GM12878 (cell line): Measurements from ENCODE around the gene TTC38. TPM values are rescaled to one million over a fixed set of nuclear protein-coding genes. Genes with fewer than 3 reads are reported as not detected.

Experiments
- ATAC-seq: fragments of 200-7000 bp; cut with Tn5 transposase; 3 replicates; pipeline ENCODE4 v1.9.1; 2020; ENCODE audit warnings: mild to moderate bottlenecking, moderate library complexity
- BruUV-seq: library from RNA; stranded (reverse); fragments of 400-500 nt; replicated peaks from 2 replicates; lab custom pipeline; 2021; lab: Mats Ljungman, UMichigan
- CTCF ChIA-PET: fragments of 300-600 bp; sonication (Branson Sonifier 250); formaldehyde crosslinking; extraction: SDS; loops from one replicate; lab custom pipeline; 2021; ENCODE audit warnings: inconsistent platforms; lab: Yijun Ruan, JAX
- POLR2A ChIA-PET: fragments of 350-600 bp; formaldehyde crosslinking; extraction: SDS; loops from one replicate; lab custom pipeline; 2021; ENCODE audit warnings: inconsistent platforms; lab: Charles Lee
- RAD21 ChIA-PET: fragments of 300-600 bp; sonication (Branson Sonifier 250); formaldehyde crosslinking; loops from one replicate; lab custom pipeline; 2023; ENCODE audit warnings: antibody characterized with exemption; ENCODE audit not compliant: unreplicated experiment; lab: Charles Lee
- SMC1A ChIA-PET: fragments of 300-600 bp; sonication (Branson Sonifier 250); formaldehyde crosslinking; loops from one replicate; lab custom pipeline; 2023; ENCODE audit not compliant: unreplicated experiment, uncharacterized antibody; lab: Charles Lee
- DNase-seq: peaks from one replicate; pipeline ENCODE4 v3.0.0-alpha.2; 2011; ENCODE audit warnings: low read depth, low spot score
- FAIRE-seq: peaks from 3 replicates; lab custom pipeline; 2011; peaks lifted over from hg19 to GRCh38; lab: Jason Lieb, UNC
- H2AFZ ChIP-seq: 2 replicates; pipeline ENCODE4 v1.6.0; 2011; ENCODE audit warnings: low read depth, low read length, control low read depth; ENCODE audit not compliant: control insufficient read depth
- H3K27ac ChIP-seq: 2 replicates; pipeline ENCODE4 v1.5.1; 2011; ENCODE audit warnings: control low read depth; ENCODE audit not compliant: control insufficient read depth, insufficient read depth
- H3K27me3 ChIP-seq, 2 experiments: replicated peaks in 1 of 2; 2 replicates each; pipeline versions ENCODE4 v1.6.0 to v1.6.1; 2011; ENCODE audit warnings: low read length in 1 of 2; ENCODE audit not compliant: control insufficient read depth in 2 of 2, insufficient read depth in 2 of 2
- H3K36me3 ChIP-seq, 2 experiments: 2 replicates each; pipeline ENCODE4 v1.5.1; 2011; ENCODE audit warnings: low read length in 1 of 2; ENCODE audit not compliant: control insufficient read depth in 2 of 2, insufficient read depth in 2 of 2
- H3K4me1 ChIP-seq: 2 replicates; pipeline ENCODE4 v1.6.1; 2011; ENCODE audit warnings: mild to moderate bottlenecking, low read length, moderate library complexity, mixed read lengths; ENCODE audit not compliant: control insufficient read depth, insufficient read depth
- H3K4me2 ChIP-seq: 2 replicates; pipeline ENCODE4 v1.6.0; 2011; ENCODE audit warnings: control low read depth; ENCODE audit not compliant: control insufficient read depth, insufficient read depth
- H3K4me3 ChIP-seq: fragments of 200-600 bp; sonication (generic); 2 replicates; pipeline ENCODE4 v1.5.1; 2016
- H3K79me2 ChIP-seq: 2 replicates; pipeline ENCODE4 v1.6.0; 2011; ENCODE audit warnings: low read length; ENCODE audit not compliant: control insufficient read depth, insufficient read depth
- H3K9ac ChIP-seq: 2 replicates; pipeline ENCODE4 v1.8.0; 2011; ENCODE audit warnings: low read length, control low read depth, mixed read lengths; ENCODE audit not compliant: control insufficient read depth, insufficient read depth
- H3K9me3 ChIP-seq: replicated peaks from 3 replicates; pipeline ENCODE4 v1.5.1; 2011; ENCODE audit warnings: mild to moderate bottlenecking, low read length; ENCODE audit not compliant: control insufficient read depth, insufficient read depth
- H4K20me1 ChIP-seq: 2 replicates; pipeline ENCODE4 v1.6.0; 2011; ENCODE audit not compliant: control insufficient read depth, insufficient read depth
- FOXK2 ChIP-seq: fragments of 450-650 bp; IDR thresholded peaks from 2 replicates; pipeline ENCODE4 v1.6.1; 2017; ENCODE audit warnings: mild to moderate bottlenecking, moderate library complexity
- IKZF2 ChIP-seq, 2 experiments: fragments of 450-650 bp; IDR thresholded peaks; 2 replicates each; pipeline ENCODE4 v1.6.1; 2017; ENCODE audit warnings: mild to moderate bottlenecking in 2 of 2, moderate library complexity in 2 of 2
- NR2C1 ChIP-seq: fragments of 450-650 bp; IDR thresholded peaks from 2 replicates; pipeline ENCODE4 v1.6.1; 2017; ENCODE audit warnings: antibody characterized with exemption, mild to moderate bottlenecking, moderate library complexity
- WGBS: methylation state at CpG from one replicate; pipeline ENCODE4 v1.1.6; 2016; ENCODE audit warnings: low lambda C conversion rate; ENCODE audit not compliant: insufficient replicate concordance, insufficient coverage; ENCODE audit errors: missing lambda C conversion rate; 5-methylcytosine and 5-hydroxymethylcytosine counted together
- in situ Hi-C: fragments of 300-500 bp; cut with MboI; formaldehyde crosslinking; loops from 9 replicates; pipeline ENCODE4 v1.14.3; 2018; ENCODE audit warnings: mixed read lengths
- intact Hi-C: fragments of 100-400 bp; cut with micrococcal nuclease; formaldehyde crosslinking; loops from one replicate; pipeline ENCODE4 v1.14.2; 2022; ENCODE audit not compliant: unreplicated experiment
- polyA plus RNA-seq, 11 experiments: library from polyadenylated mRNA; depleted of rRNA in 4 of 11; unstranded in 6 of 11; stranded (reverse) in 5 of 11; fragments of >200 nt; fragmentation: Nextera tagmentation in 4 of 11; fragmentation: Illumina TruSeq in 1 of 11; extraction: Ambion mirVana in 4 of 11; extraction: Trizol in 1 of 11; gene quantifications; 1 replicate in 1 of 11; 2 replicates in 10 of 11; pipeline versions ENCODE4 v1.2.1 to v1.2.3, GENCODE V29; 2011 to 2016; ENCODE audit warnings: inconsistent platforms in 2 of 11, missing spikeins in 2 of 11, low read depth in 1 of 11
- total RNA-seq, 4 experiments: library from RNA; depleted of rRNA in 3 of 4; stranded (reverse); fragments of >200 nt in 3 of 4; fragmentation: Illumina TruSeq in 1 of 4; extraction: Trizol in 1 of 4; gene quantifications; 2 replicates each; pipeline versions ENCODE4 v1.2.1 to v1.2.3, GENCODE V29; 2013 to 2021

The TTC38 gene
- total and polyA plus RNA-seq, 10 of the 15 experiments (the other 5 are each of a cell fraction or from before 2014, with no cell fraction given) = 0.58 to 39.9 (median 13.0) TPM

DNA sequence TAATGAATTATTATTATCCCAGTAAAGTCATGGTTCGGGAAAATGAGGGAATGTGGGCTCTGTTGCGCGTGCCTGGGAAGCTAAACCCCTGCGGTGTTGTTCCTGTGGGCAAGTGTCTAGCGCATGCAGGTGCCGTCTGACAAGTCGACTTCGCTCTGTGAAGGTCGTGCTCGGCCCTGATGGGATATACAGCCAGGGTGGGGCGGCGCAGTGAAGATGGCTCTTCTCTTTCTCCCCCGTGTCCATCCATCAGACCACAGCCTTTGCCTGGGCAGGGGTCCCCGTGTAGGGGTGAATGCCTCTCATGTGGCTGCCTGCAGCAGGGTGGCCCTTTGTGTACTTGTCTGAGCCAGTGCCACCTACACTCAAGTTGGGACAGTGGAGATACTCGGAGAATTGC lies 54.9 kb downstream of the TTC38 start:
- H4K20me1 ChIP-seq = no peaks in the 10 kb centered on the region; the same call in 1 of the 2 replicates
- intact Hi-C loops (no loop called here), in situ Hi-C loops (no loop called here)
- CTCF ChIA-PET = no interaction called here
- H3K4me2 ChIP-seq = no peak overlapping the region
- POLR2A ChIA-PET = no interaction called here
- ATAC-seq = no peak
- no peaks in the 10 kb centered on the region for H3K4me1 ChIP-seq
- H2AFZ ChIP-seq = no peak overlapping the region
- no peaks in the 10 kb centered on the region for H3K9me3 ChIP-seq
- 95% methylated on average over 15 of the region's 15 CpGs for WGBS
- RAD21 ChIA-PET = no interaction called here
- no peak for TF ChIP-seq NR2C1
- SMC1A ChIA-PET = no interaction called here
- no peak for DNase-seq
- no peak overlapping the region for H3K9ac ChIP-seq
- H3K36me3 ChIP-seq = peaks cover 23 to 50% of the 10 kb centered on the region in 2 experiments
- BruUV-seq = no TSS peak
- H3K79me2 ChIP-seq = no peaks in the 10 kb centered on the region
- FAIRE-seq = no peak
- H3K27me3 ChIP-seq = no peaks in the 10 kb centered on the region
- no peak overlapping the region for H3K27ac ChIP-seq
- no peak overlapping the region for H3K4me3 ChIP-seq

DNA sequence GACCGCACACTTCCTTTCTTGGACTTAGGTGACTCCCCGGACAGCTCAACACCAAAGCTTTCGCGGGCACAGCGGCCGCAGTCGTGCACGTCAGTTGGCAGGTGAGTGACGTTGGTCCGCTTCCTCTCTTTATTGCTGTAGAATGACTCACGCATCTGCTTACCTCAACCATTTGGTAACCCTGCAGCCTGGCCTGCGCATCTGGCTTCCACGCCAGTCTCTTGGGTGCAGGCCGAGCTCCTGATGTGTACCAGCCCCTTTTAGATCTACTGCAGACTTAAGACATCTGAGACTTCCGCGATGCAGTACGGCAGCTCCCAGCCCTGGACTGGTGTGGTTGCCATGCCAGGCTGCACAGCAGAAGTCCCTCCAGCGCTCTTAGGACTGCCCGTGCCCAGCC lies 55.4 kb downstream of the TTC38 start:
- ChIA-PET POLR2A (no interaction called here), RAD21 (no interaction called here), CTCF (no interaction called here), SMC1A (no interaction called here)
- Histone ChIP-seq H3K9ac (no peak overlapping the region), H3K79me2 (no peaks in the 10 kb centered on the region), H3K4me3 (no peak overlapping the region), H3K27me3 (no peaks in the 10 kb centered on the region), H3K36me3 (peaks cover 18 to 49% of the 10 kb centered on the region in 2 experiments), H3K4me1 (no peaks in the 10 kb centered on the region), H4K20me1 (no peaks in the 10 kb centered on the region; the same call in 1 of the 2 replicates), H2AFZ (no peak overlapping the region), H3K9me3 (no peaks in the 10 kb centered on the region), H3K27ac (no peak overlapping the region), H3K4me2 (no peak overlapping the region)
- intact Hi-C loops (no loop called here), in situ Hi-C loops (no loop called here)
- BruUV-seq = no TSS peak
- FAIRE-seq (no peak), ATAC-seq (no peak), DNase-seq (no peak)
- 96% methylated on average over 19 of the region's 19 CpGs for WGBS
- TF ChIP-seq FOXK2 (no peak), IKZF2 (IDR thresholded peaks at IDR 0.05) (no peak)
